GM19468 (cell line): ENCODE results near the gene KCNH6.

Experiments
- ATAC-seq: cut with Tn5 transposase; IDR thresholded peaks from one replicate; pipeline ENCODE4 v1.9.1; 2021; ENCODE audit warnings: mild to moderate bottlenecking, moderate library complexity, moderate number of reproducible peaks; ENCODE audit not compliant: unreplicated experiment; ENCODE audit errors: extremely low read depth

The KCNH6 gene

GRCh38 chr17:63523253-63523855, at the start of gene KCNH6:
TSS of gene KCNH6 (plus strand) at chr17:63523358. CDS start at chr17:63523414, 56 bp downstream.
- ATAC-seq: no peak

- no peak for ATAC-seq
Observed at GRCh38 chr17:63474174-63474573, 49.0 kb upstream of the KCNH6 start.

GRCh38 chr17:63474586-63475460, 48.3 kb upstream of the KCNH6 start:
- no peak for ATAC-seq

- no peak for ATAC-seq
Observed at GRCh38 chr17:63475491-63476412, 47.4 kb upstream of the KCNH6 start.

GRCh38 chr17:63476459-63476853, 46.7 kb upstream of the KCNH6 start:
- no peak for ATAC-seq

GRCh38 chr17:63476854-63477479, 46.2 kb upstream of the KCNH6 start, which contains the start of gene ACE:
TSS of gene ACE (plus strand) at chr17:63477061. CDS start at chr17:63477095, 34 bp downstream.
- peak; percentile 28 for ATAC-seq

GRCh38 chr17:63477480-63478440, 45.4 kb upstream of the KCNH6 start:
- no peak for ATAC-seq

- ATAC-seq: no peak
Observed at GRCh38 chr17:63478814-63479494, 44.2 kb upstream of the KCNH6 start.

GRCh38 chr17:63479495-63480184, 43.5 kb upstream of the KCNH6 start:
- no peak for ATAC-seq

GRCh38 chr17:63480192-63480784, 42.9 kb upstream of the KCNH6 start:
- no peak for ATAC-seq

- ATAC-seq: no peak
Observed at GRCh38 chr17:63480826-63481487, 42.2 kb upstream of the KCNH6 start.

GRCh38 chr17:63481488-63481870, 41.7 kb upstream of the KCNH6 start:
- ATAC-seq: no peak

- ATAC-seq: no peak
Observed at GRCh38 chr17:63482509-63482908, 40.6 kb upstream of the KCNH6 start.

GRCh38 chr17:63483038-63483437, 40.1 kb upstream of the KCNH6 start:
- ATAC-seq: no peak

GRCh38 chr17:63483655-63484575, 39.2 kb upstream of the KCNH6 start:
- no peak for ATAC-seq
